Fibroblast of mammary gland (primary cell): ENCODE results near the gene ARV1.

Source experiments
- DNase-seq: peaks from one replicate; pipeline ENCODE4 v3.0.0-alpha.2; 2010; ENCODE audit warnings: low read depth
- H3K4me3 ChIP-seq: 2 replicates; pipeline ENCODE4 v1.5.1; 2011; ENCODE audit warnings: low read depth, mild to moderate bottlenecking, low read length, moderate library complexity; ENCODE audit not compliant: control insufficient read depth
- CTCF ChIP-seq: conservative IDR thresholded peaks from 2 replicates; pipeline ENCODE4 v1.5.1; 2011; ENCODE audit warnings: low read depth, low read length, inconsistent platforms; ENCODE audit not compliant: control insufficient read depth, insufficient read depth

Gene ARV1

GRCh38 chr1:230939806-230940489, 38.9 kb upstream of the ARV1 start:
- DNase-seq: no peak
- no peak for TF ChIP-seq CTCF

GRCh38 chr1:230940848-230941247, 38.0 kb upstream of the ARV1 start:
- DNase-seq: peak; percentile 45
- no peak for TF ChIP-seq CTCF

More at GRCh38 chr1:230939806-230940489, 38.9 kb upstream of the ARV1 start:
- no peak overlapping the region for H3K4me3 ChIP-seq

GRCh38 chr1:230943048-230943593, 35.8 kb upstream of the ARV1 start:
- H3K4me3 ChIP-seq: no peak overlapping the region
- DNase-seq: no peak

More at GRCh38 chr1:230940848-230941247, 38.0 kb upstream of the ARV1 start:
- H3K4me3 ChIP-seq: no peak overlapping the region

GRCh38 chr1:230948301-230948700, 30.6 kb upstream of the ARV1 start:
- H3K4me3 ChIP-seq: no peak overlapping the region
- no peak for TF ChIP-seq CTCF
- DNase-seq: no peak

More at GRCh38 chr1:230943048-230943593, 35.8 kb upstream of the ARV1 start:
- no peak for TF ChIP-seq CTCF

- H3K4me3 ChIP-seq: no peak overlapping the region
- DNase-seq: no peak
- TF ChIP-seq CTCF: no peak
These were observed 30.0 kb upstream of the ARV1 start for GRCh38 chr1:230948903-230949302.

GRCh38 chr1:230950404-230950803, 28.5 kb upstream of the ARV1 start:
- TF ChIP-seq CTCF: no peak
- DNase-seq: no peak
- no peak overlapping the region for H3K4me3 ChIP-seq
